KG1 (cell line): ENCODE measurements around the gene AMD1.
"Not testable (repeated sequence)": the region's sequence is repeated elsewhere in the genome, so short reads cannot be mapped to it uniquely, and the experiment has no call there.

ENCODE experiments used
- DNase-seq: peaks from one replicate; lab custom pipeline; 2025; lab: John Stamatoyannopoulos, UW

Gene AMD1

GRCh38 chr6:110877569-110877968 lies 3.0 kb downstream of the AMD1 start:
- DNase-seq = no peak

GRCh38 chr6:110878751-110879522 lies 4.4 kb downstream of the AMD1 start:
- no peak for DNase-seq

- no peak for DNase-seq
Measured at GRCh38 chr6:110880651-110881050, 6.1 kb downstream of the AMD1 start.

GRCh38 chr6:110881546-110882273 lies 7.1 kb downstream of the AMD1 start:
- no peak for DNase-seq

GRCh38 chr6:110882274-110882619 lies 7.7 kb downstream of the AMD1 start:
- no peak for DNase-seq

- no peak for DNase-seq
Measured at GRCh38 chr6:110882824-110883554, 8.4 kb downstream of the AMD1 start.

- no peak for DNase-seq
Measured at GRCh38 chr6:110884321-110884720, 9.7 kb downstream of the AMD1 start.

- DNase-seq = no peak
Measured at GRCh38 chr6:110885526-110885925, 10.9 kb downstream of the AMD1 start.

- no peak for DNase-seq
Measured at GRCh38 chr6:110886555-110887167, 12.1 kb downstream of the AMD1 start.

GRCh38 chr6:110890288-110890687 lies 15.7 kb downstream of the AMD1 start:
- no peak for DNase-seq

- DNase-seq = no peak
Measured at GRCh38 chr6:110895907-110896608, 21.5 kb downstream of the AMD1 start.

GRCh38 chr6:110897433-110897832 lies 22.8 kb downstream of the AMD1 start:
- DNase-seq = no peak

- DNase-seq = no peak
Measured at GRCh38 chr6:110898111-110898510, 23.5 kb downstream of the AMD1 start.

- no peak for DNase-seq
Measured at GRCh38 chr6:110900028-110900598, 25.5 kb downstream of the AMD1 start.

GRCh38 chr6:110901601-110902000 lies 27.0 kb downstream of the AMD1 start:
- DNase-seq = not testable (repeated sequence)

- DNase-seq = no peak
Measured at GRCh38 chr6:110902091-110902490, 27.5 kb downstream of the AMD1 start.

- DNase-seq = not testable (repeated sequence)
Measured at GRCh38 chr6:110906273-110906672, 31.7 kb downstream of the AMD1 start.

- DNase-seq = no peak
Measured at GRCh38 chr6:110930781-110931180, 56.2 kb downstream of the AMD1 start.

GRCh38 chr6:110933912-110934311 lies 59.3 kb downstream of the AMD1 start:
- DNase-seq = no peak

GRCh38 chr6:110934381-110934898 lies 59.9 kb downstream of the AMD1 start:
- no peak for DNase-seq

GRCh38 chr6:110935171-110935570 lies 60.6 kb downstream of the AMD1 start:
- DNase-seq = no peak
